ENCODE measurements around the gene PRAMEF5. TPM values are rescaled to one million over a fixed set of nuclear protein-coding genes. Genes with fewer than 3 reads are reported as not detected.
"Not testable (repeated sequence)": the region's sequence is repeated elsewhere in the genome, so short reads cannot be mapped to it uniquely, and the experiment has no call there.

The PRAMEF5 gene
- total and polyA plus RNA-seq, 10 donors, result not detected

DNA sequence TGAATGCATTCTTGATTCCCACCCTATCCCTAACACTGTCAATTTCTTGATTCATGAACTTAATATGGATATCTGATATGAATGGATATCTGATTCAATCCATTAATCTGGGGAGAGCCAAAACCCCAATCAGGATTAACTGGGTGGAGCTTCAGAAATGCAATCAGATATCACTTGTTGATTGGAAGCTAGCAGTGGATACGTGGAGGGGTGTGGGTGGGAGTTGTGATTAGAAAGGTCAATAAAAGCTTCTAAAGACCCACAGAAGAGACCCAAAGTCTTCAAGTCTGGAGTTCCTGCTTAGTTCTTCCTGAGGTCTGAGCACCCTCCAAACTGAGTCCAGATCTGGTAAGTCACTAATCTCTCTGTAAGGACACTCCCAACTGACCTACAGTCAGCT, 49.2 kb downstream of the PRAMEF5 start, which contains the start of gene PRAMEF33:
Gene PRAMEF33 (plus strand): TSS at position 301 of the 400 bp plus-strand sequence. CDS start 2,416 bp downstream, outside the sequence.
- WGBS, 5 donors, result no CpG with 5 or more reads among the region's 1 CpG
- H3K4me3 ChIP-seq; H3K4me1 ChIP-seq; H3K27ac ChIP-seq; H3K9me3 ChIP-seq; intact Hi-C loops (cut with DNase I; ENCODE audit: low total_unique reads); H3K36me3 ChIP-seq; H3K27me3 ChIP-seq (replicated peaks in 1 of 7); DNase-seq: not testable (repeated sequence)

Small RNA genes within 50 kb of the gene (small RNA-seq; reads per million reads assigned to genes)
- 0 reads per million in 4 donors for gene RNU6-771P

Other genes starting within 250 kb of the PRAMEF5 start
- gene PRAMEF27, start 197.6 kb upstream of the PRAMEF5 start, total RNA-seq, result not detected
- not detected for gene PRAMEF27, start 197.6 kb upstream of the PRAMEF5 start, polyA plus RNA-seq
- not detected for gene HNRNPCL3, start 193.4 kb upstream of the PRAMEF5 start, total RNA-seq
- not detected for gene HNRNPCL3, start 193.4 kb upstream of the PRAMEF5 start, polyA plus RNA-seq
- gene PRAMEF25, start 183.4 kb upstream of the PRAMEF5 start, total RNA-seq, result not detected
- gene PRAMEF25, start 183.4 kb upstream of the PRAMEF5 start, polyA plus RNA-seq, result not detected
- not detected for gene HNRNPCL2, start 137.3 kb upstream of the PRAMEF5 start, total RNA-seq
- gene HNRNPCL2, start 137.3 kb upstream of the PRAMEF5 start, polyA plus RNA-seq, result not detected
- gene PRAMEF26, start 98.2 kb upstream of the PRAMEF5 start, total RNA-seq, result not detected
- not detected for gene PRAMEF26, start 98.2 kb upstream of the PRAMEF5 start, polyA plus RNA-seq
- gene HNRNPCL4, start 88.6 kb upstream of the PRAMEF5 start, total RNA-seq, result not detected
- gene HNRNPCL4, start 88.6 kb upstream of the PRAMEF5 start, polyA plus RNA-seq, result not detected
- not detected for gene PRAMEF9, start 82.3 kb upstream of the PRAMEF5 start, total RNA-seq
- gene PRAMEF9, start 82.3 kb upstream of the PRAMEF5 start, polyA plus RNA-seq, result not detected
- gene PRAMEF13, start 52.8 kb upstream of the PRAMEF5 start, total RNA-seq, result not detected
- gene PRAMEF13, start 52.8 kb upstream of the PRAMEF5 start, polyA plus RNA-seq, result not detected
- not detected for gene PRAMEF18, start 28.0 kb upstream of the PRAMEF5 start, total RNA-seq
- not detected for gene PRAMEF18, start 28.0 kb upstream of the PRAMEF5 start, polyA plus RNA-seq
- gene PRAMEF8, start 30.9 kb downstream of the PRAMEF5 start, total RNA-seq, result not detected
- gene PRAMEF8, start 30.9 kb downstream of the PRAMEF5 start, polyA plus RNA-seq, result not detected
- gene PRAMEF33, start 49.3 kb downstream of the PRAMEF5 start, total RNA-seq, result not detected
- not detected for gene PRAMEF33, start 49.3 kb downstream of the PRAMEF5 start, polyA plus RNA-seq
- gene PRAMEF15, start 61.4 kb downstream of the PRAMEF5 start, total RNA-seq, result not detected
- gene PRAMEF15, start 61.4 kb downstream of the PRAMEF5 start, polyA plus RNA-seq, result not detected
- not detected for gene PRAMEF14, start 92.9 kb downstream of the PRAMEF5 start, total RNA-seq
- not detected for gene PRAMEF14, start 92.9 kb downstream of the PRAMEF5 start, polyA plus RNA-seq
- gene PRAMEF19, start 117.7 kb downstream of the PRAMEF5 start, total RNA-seq, result not detected
- not detected for gene PRAMEF19, start 117.7 kb downstream of the PRAMEF5 start, polyA plus RNA-seq
- not detected for gene PRAMEF17, start 135.4 kb downstream of the PRAMEF5 start, total RNA-seq
- gene PRAMEF17, start 135.4 kb downstream of the PRAMEF5 start, polyA plus RNA-seq, result not detected
- not detected for gene PRAMEF20, start 156.3 kb downstream of the PRAMEF5 start, total RNA-seq
- under 1 TPM in 1 of 3 donors, not detected in 2; 0.09 TPM for gene PRAMEF20, start 156.3 kb downstream of the PRAMEF5 start, polyA plus RNA-seq